Neural crest cell (in vitro differentiated cells): ENCODE measurements around the gene TSFM. TPM values are rescaled to one million over a fixed set of nuclear protein-coding genes. Genes with fewer than 3 reads are reported as not detected.

ENCODE experiments used
- DNase-seq: peaks from one replicate; pipeline ENCODE4 v3.0.0; 2021; ENCODE audit warnings: low read depth, mixed read lengths, low spot score
- H3K27ac Mint-ChIP-seq: one replicate; pipeline ENCODE4 v1.8.0; 2021; ENCODE audit warnings: mild to moderate bottlenecking, mixed read lengths; ENCODE audit not compliant: unreplicated experiment
- H3K27me3 Mint-ChIP-seq: 2 replicates; pipeline ENCODE4 v1.8.0; 2021; ENCODE audit warnings: low read depth, mild to moderate bottlenecking, mixed read lengths
- H3K36me3 Mint-ChIP-seq: 2 replicates; pipeline ENCODE4 v1.8.0; 2021; ENCODE audit warnings: low read depth, mild to moderate bottlenecking, mixed read lengths
- H3K4me1 Mint-ChIP-seq: 2 replicates; pipeline ENCODE4 v1.8.0; 2021; ENCODE audit warnings: mixed read lengths
- H3K4me3 Mint-ChIP-seq: one replicate; pipeline ENCODE4 v1.8.0; 2021; ENCODE audit warnings: mild to moderate bottlenecking, mixed read lengths
- H3K9me3 Mint-ChIP-seq: 2 replicates; pipeline ENCODE4 v1.8.0; 2021; ENCODE audit warnings: mixed read lengths
- CTCF ChIP-seq: fragments of 200-600 bp; sonication (generic); conservative IDR thresholded peaks from 2 replicates; pipeline ENCODE4 v1.5.0; 2021; ENCODE audit warnings: antibody characterized with exemption, mild to moderate bottlenecking
- total RNA-seq: library from RNA; stranded (reverse); gene quantifications from 2 replicates; pipeline ENCODE4 v1.2.1, GENCODE V29; 2021

TSFM gene
- total RNA-seq, 1 donor from 2014 or later, result 32.3 TPM

GRCh38 chr12:57839996-57840395 lies 57.4 kb downstream of the TSFM start:
- no peak for DNase-seq
- Mint-ChIP-seq H3K27ac (no peak overlapping the region), H3K4me3 (peak overlapping the region; percentile 25), H3K4me1 (peaks cover 82% of the 10 kb centered on the region), H3K36me3 (no peaks in the 10 kb centered on the region), H3K27me3 (no peaks in the 10 kb centered on the region), H3K9me3 (no peaks in the 10 kb centered on the region)
- TF ChIP-seq CTCF, result no peak

- no peak for DNase-seq
- H3K9me3 Mint-ChIP-seq, result no peaks in the 10 kb centered on the region
- H3K27ac Mint-ChIP-seq, result no peak overlapping the region
- peaks cover 79% of the 10 kb centered on the region for H3K4me1 Mint-ChIP-seq
- H3K27me3 Mint-ChIP-seq, result no peaks in the 10 kb centered on the region
- H3K36me3 Mint-ChIP-seq, result no peaks in the 10 kb centered on the region
- peak overlapping the region; percentile 47 for H3K4me3 Mint-ChIP-seq
- no peak for TF ChIP-seq CTCF
Observed at GRCh38 chr12:57840726-57841125, 58.1 kb downstream of the TSFM start.

GRCh38 chr12:57841445-57841844 lies 58.9 kb downstream of the TSFM start:
- Mint-ChIP-seq H3K9me3 (no peaks in the 10 kb centered on the region), H3K27me3 (no peaks in the 10 kb centered on the region), H3K27ac (no peak overlapping the region), H3K4me1 (peaks cover 72% of the 10 kb centered on the region), H3K36me3 (no peaks in the 10 kb centered on the region), H3K4me3 (peak overlapping the region; percentile 32)
- TF ChIP-seq CTCF, result no peak
- DNase-seq, result no peak

GRCh38 chr12:57842342-57843294 lies 60.0 kb downstream of the TSFM start:
- peak overlapping the region; percentile 89 for H3K4me3 Mint-ChIP-seq
- H3K4me1 Mint-ChIP-seq, result peaks cover 66% of the 10 kb centered on the region
- peaks cover 2% of the 10 kb centered on the region for H3K27me3 Mint-ChIP-seq
- H3K9me3 Mint-ChIP-seq, result no peaks in the 10 kb centered on the region
- no peak for TF ChIP-seq CTCF
- no peaks in the 10 kb centered on the region for H3K36me3 Mint-ChIP-seq
- DNase-seq, result no peak
- peak overlapping the region; percentile 77 for H3K27ac Mint-ChIP-seq

- TF ChIP-seq CTCF, result no peak
- Mint-ChIP-seq H3K4me3 (peak overlapping the region; percentile 89), H3K4me1 (peaks cover 53% of the 10 kb centered on the region), H3K36me3 (no peaks in the 10 kb centered on the region), H3K9me3 (no peaks in the 10 kb centered on the region), H3K27ac (peak overlapping the region; percentile 71), H3K27me3 (peaks cover 4% of the 10 kb centered on the region)
- DNase-seq, result no peak
Observed at GRCh38 chr12:57844709-57845477, 62.3 kb downstream of the TSFM start.
